ENCODE measurements around the gene CDK5RAP1. TPM values are rescaled to one million over a fixed set of nuclear protein-coding genes. Genes with fewer than 3 reads are reported as not detected.

Gene CDK5RAP1
- total and polyA plus RNA-seq, 9 of the 15 experiments (the other 6 are each of a cell fraction or from before 2014, with no cell fraction given), result 41.6 to 127 (median 58.3) TPM

DNA sequence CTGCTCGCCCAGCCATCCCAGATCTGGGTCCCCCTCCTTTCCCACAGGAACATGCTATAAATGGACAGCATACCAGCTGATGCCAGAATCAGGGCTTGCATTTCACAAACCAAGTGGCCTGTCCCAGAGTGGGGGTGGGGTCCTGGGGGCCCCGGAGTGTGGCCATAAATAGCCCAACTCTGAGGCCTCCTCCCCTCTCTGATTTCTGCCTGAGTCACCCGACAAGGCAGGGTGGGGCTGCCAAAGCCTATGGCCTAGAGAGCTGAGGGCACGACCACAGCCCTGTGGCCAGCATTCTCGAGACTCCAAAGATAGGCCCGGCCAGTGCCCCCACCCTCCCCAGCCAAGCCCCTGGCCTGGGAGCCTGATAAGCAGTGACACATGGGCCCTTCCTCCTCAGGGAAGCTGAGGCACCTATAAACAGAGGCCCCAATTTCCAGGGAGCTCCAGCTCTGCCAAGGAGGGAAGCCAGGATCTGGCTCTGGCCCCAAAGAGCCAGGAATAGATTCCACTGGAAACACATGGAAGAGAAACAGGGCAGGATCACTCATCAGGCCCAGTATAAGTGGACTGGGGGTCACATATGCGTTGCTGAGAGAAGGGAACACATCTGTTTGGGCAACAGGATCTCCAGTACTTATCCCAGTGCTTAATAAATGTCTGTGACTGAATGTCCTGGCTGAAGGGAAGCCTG, 22.0 kb upstream of the CDK5RAP1 start (continued):
- TF ChIP-seq, protein P1, sequence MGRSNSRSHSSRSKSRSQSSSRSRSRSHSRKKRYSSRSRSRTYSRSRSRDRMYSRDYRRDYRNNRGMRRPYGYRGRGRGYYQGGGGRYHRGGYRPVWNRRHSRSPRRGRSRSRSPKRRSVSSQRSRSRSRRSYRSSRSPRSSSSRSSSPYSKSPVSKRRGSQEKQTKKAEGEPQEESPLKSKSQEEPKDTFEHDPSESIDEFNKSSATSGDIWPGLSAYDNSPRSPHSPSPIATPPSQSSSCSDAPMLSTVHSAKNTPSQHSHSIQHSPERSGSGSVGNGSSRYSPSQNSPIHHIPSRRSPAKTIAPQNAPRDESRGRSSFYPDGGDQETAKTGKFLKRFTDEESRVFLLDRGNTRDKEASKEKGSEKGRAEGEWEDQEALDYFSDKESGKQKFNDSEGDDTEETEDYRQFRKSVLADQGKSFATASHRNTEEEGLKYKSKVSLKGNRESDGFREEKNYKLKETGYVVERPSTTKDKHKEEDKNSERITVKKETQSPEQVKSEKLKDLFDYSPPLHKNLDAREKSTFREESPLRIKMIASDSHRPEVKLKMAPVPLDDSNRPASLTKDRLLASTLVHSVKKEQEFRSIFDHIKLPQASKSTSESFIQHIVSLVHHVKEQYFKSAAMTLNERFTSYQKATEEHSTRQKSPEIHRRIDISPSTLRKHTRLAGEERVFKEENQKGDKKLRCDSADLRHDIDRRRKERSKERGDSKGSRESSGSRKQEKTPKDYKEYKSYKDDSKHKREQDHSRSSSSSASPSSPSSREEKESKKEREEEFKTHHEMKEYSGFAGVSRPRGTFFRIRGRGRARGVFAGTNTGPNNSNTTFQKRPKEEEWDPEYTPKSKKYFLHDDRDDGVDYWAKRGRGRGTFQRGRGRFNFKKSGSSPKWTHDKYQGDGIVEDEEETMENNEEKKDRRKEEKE (IDR thresholded peaks at IDR 0.05; ENCODE audit: borderline replicate concordance in 1 of 2, control insufficient read depth in 1 of 2, low read depth in 2 of 2, low read length in 1 of 2), result no peak
- TF ChIP-seq POLR2AphosphoS2 (IDR thresholded peaks at IDR 0.05; ENCODE audit: low read length), result no peak
- TF ChIP-seq THRAP3 (IDR thresholded peaks at IDR 0.05; ENCODE audit: borderline replicate concordance), result no peak
- TF ChIP-seq ZNF274 (IDR thresholded peaks at IDR 0.05; ENCODE audit: borderline replicate concordance, low read depth, low read length), result no peak
- no peak for TF ChIP-seq BRF1 (IDR thresholded peaks at IDR 0.05; ENCODE audit: borderline replicate concordance, extremely low read depth, insufficient read length)
- TF ChIP-seq FOXP1 (CRISPR knock-in tag; IDR thresholded peaks at IDR 0.05), result no peak
- peak; percentile 37; the same call in 1 of the 2 replicates for TF ChIP-seq LEF1 (IDR thresholded peaks at IDR 0.05)
- peak in 1 of 2 experiments; percentile 68; a peak in 2 of 4 replicates for TF ChIP-seq RCOR1 (IDR thresholded peaks at IDR 0.05; ENCODE audit: borderline replicate concordance in 1 of 2, low read depth in 2 of 2, low read length in 2 of 2)
